Skeletal muscle satellite cell (primary cell): Measurements from ENCODE around the gene ZNF385B.
"Not testable (repeated sequence)": the region's sequence is repeated elsewhere in the genome, so short reads cannot be mapped to it uniquely, and the experiment has no call there.

Experiments used
- H3K27me3 ChIP-seq: 2 replicates; pipeline ENCODE4 v1.7.0; 2013; ENCODE audit warnings: low read length; ENCODE audit not compliant: control insufficient read depth, insufficient read depth
- H3K36me3 ChIP-seq: 2 replicates; pipeline ENCODE4 v1.7.0; 2013; ENCODE audit warnings: mild to moderate bottlenecking, control low read depth, low read length; ENCODE audit not compliant: insufficient read depth
- H3K4me1 ChIP-seq: 2 replicates; pipeline ENCODE4 v1.7.0; 2013; ENCODE audit warnings: low read length; ENCODE audit not compliant: control insufficient read depth, insufficient read depth
- H3K4me2 ChIP-seq: 2 replicates; pipeline ENCODE4 v1.7.0; 2013; ENCODE audit warnings: mild to moderate bottlenecking, low read length
- H3K4me3 ChIP-seq: 2 replicates; pipeline ENCODE4 v1.7.0; 2013; ENCODE audit warnings: low read length
- H3K9ac ChIP-seq: 2 replicates; pipeline ENCODE4 v1.7.0; 2013; ENCODE audit warnings: mild to moderate bottlenecking, low read depth, low read length, moderate library complexity
- H3K9me3 ChIP-seq: replicated peaks from 2 replicates; pipeline ENCODE4 v1.7.0; 2013; ENCODE audit warnings: mild to moderate bottlenecking, control low read depth, low read length

ZNF385B gene

DNA sequence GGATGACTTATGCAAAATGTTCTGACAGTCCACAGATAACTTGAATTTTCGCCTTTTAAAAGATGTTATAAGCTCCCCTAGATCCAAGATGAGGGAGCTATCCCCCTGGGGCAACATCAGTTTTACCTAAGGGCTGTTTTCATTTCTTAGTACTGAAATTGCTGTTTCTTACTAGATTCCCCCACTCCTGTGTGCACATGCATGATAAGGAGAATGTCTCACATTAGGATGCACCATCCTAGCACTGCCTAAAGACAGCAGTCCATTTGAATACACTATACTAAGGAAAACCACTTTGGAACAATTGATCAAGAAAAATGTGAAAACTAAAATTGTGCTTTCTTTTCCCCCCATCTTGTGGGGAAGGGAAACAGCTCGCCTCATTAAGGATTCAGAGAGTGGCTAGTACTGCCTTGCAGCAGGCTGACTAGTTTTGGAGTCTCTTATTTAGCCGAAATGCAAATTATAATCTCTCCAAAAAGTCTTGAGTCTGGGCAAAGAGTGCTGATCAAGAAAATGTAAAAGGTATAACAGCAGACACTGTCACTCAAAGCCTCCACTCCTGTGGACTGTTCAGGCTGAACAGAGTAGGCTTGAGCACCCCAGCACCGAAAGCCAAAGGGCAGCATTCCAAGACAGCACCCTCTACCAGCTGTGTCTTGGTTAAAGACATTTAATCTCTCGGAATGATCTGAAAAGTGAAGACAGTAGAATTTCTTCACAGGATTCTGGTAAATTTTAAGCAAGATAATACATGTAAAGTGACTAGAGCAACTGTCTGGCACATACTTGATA, 65.0 kb downstream of the ZNF385B start:
- H3K27me3 ChIP-seq: no peaks in the 10 kb centered on the region
- H3K4me3 ChIP-seq: no peak overlapping the region
- H3K4me1 ChIP-seq: no peaks in the 10 kb centered on the region
- no peaks in the 10 kb centered on the region for H3K9me3 ChIP-seq
- H3K4me2 ChIP-seq: no peak overlapping the region
- no peak overlapping the region for H3K9ac ChIP-seq
- H3K36me3 ChIP-seq: no peaks in the 10 kb centered on the region

DNA sequence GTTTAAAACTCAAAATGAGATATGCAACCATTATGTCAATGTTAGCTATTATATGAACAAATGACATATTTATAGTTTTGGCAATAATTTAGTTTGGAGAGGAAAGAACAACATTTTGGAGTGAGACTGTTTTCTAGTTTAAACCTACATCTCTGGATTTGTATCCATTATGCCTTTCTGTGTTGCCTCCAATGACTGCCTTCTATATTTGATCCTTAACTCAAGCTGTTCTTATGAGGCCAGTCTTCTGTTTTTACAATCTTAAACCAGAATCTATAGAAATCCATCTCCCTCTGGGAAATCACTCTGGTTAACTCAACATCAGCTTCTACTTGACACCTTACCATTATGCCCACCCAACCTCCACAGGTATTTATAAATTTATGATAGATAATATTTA, 67.5 kb downstream of the ZNF385B start:
- Histone ChIP-seq H3K4me2 (no peak overlapping the region), H3K9ac (no peak overlapping the region), H3K36me3 (no peaks in the 10 kb centered on the region), H3K9me3 (no peaks in the 10 kb centered on the region), H3K4me1 (no peaks in the 10 kb centered on the region), H3K4me3 (no peak overlapping the region), H3K27me3 (no peaks in the 10 kb centered on the region)

DNA sequence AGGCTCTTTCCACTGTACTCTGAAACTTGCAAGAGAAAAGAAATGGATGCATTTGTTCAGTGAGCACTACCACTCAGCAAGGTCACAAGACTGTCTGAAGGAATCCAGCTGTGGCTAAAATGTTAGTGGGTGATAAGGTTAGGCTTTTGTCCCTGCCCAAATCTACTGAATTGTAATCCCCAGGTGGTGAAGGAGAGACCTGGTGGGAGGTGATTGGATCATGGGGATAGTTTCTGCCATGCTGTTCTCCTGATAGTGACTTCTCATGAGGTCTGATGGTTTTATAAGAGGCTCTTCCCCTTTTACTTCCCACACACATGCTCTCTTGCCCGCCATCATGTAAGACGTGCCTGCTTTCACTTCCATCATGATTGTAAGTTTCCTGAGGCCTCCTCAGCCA, 68.2 kb downstream of the ZNF385B start:
- H3K9me3 ChIP-seq: no peaks in the 10 kb centered on the region
- no peaks in the 10 kb centered on the region for H3K4me1 ChIP-seq

DNA sequence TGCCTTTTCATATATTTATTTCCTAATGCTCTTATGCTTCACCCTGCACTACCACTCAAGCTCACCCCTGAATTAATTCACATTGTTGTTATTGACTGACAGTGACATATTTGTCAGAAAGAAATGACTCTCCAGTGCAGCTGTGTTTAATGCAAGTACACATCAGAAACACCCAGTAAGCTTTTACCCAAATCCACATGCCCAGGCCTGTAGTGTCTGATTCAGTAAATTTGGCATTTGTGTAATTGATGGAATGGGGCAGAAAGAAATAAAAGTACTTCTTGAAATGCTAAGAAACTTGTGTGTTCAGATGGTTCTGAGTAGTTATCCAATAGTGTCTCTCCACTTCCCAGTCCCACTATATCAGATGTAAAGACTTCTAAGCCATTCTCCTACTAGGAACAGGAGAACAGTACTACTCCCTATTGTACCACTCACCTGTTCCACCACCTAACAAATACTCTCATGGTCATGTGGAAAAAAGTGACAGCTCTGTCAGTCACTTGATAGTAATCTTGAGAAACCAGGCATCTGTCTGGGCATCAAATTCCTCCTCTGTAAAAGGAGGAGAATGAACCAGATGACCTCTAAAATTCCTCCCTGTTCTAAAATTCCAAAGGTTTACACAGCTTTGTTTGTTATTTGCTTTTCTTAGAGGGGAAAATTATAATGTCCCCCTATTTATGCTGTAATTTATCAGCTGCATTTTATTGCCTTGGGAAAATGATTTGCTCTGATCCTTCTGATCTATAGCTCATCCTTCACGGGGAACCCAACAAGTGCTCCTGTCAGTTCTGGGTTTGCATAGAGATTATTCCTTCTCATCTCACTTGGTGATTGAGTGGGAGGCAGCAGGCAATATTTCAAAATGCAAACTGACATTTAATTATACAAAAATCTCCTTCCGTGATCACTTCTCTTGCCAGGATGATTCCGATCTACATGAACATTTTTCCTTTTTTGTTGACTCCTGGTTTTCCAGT, 70.9 kb downstream of the ZNF385B start:
- Histone ChIP-seq H3K4me2 (no peak overlapping the region), H3K4me1 (no peaks in the 10 kb centered on the region), H3K4me3 (no peak overlapping the region), H3K9me3 (no peaks in the 10 kb centered on the region), H3K9ac (no peak overlapping the region), H3K36me3 (no peaks in the 10 kb centered on the region), H3K27me3 (no peaks in the 10 kb centered on the region)

More for the DNA sequence above, 68.2 kb downstream of the ZNF385B start:
- Histone ChIP-seq H3K36me3 (no peaks in the 10 kb centered on the region), H3K9ac (no peak overlapping the region), H3K4me2 (no peak overlapping the region), H3K4me3 (no peak overlapping the region), H3K27me3 (no peaks in the 10 kb centered on the region)

DNA sequence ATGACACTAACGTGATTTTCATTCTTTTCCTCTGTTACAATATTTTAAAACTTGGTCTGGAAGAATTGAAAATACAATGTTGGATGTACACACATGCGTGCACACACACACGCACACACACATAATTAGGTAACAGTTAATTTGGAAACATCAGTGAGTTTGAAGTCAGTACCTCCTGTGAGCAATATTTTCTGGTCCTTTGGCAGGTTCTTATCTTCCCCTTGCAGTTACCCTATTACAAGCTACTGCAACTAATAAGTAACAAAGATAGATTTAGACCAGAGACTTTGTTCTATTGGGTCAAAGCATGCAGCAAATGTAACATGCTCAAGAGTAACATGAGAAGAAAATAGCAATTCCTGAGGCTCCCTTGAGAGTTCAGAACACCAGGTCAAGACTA, 73.3 kb downstream of the ZNF385B start:
- Histone ChIP-seq H3K9ac (no peak overlapping the region), H3K27me3 (no peaks in the 10 kb centered on the region), H3K4me1 (no peaks in the 10 kb centered on the region), H3K4me2 (no peak overlapping the region), H3K4me3 (no peak overlapping the region), H3K36me3 (no peaks in the 10 kb centered on the region), H3K9me3 (no peaks in the 10 kb centered on the region)

DNA sequence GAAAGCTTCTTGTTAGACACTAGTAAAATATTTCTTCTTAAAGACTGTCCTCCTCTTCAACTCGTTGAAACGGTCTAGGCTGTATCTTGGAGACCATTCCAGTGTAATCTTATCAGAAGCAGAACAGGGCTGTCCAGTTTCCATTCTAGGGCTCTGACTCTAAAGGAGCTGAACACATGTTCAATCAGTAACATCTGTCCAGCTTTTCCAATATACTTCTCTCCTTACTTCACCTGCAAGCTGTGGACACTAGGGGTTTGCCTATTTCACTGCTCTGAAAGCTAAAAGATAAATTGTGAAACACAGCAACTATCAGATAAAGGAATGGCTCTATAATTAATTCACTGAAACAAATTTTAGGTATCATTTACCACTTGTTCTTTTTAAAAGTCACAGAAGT, 73.8 kb downstream of the ZNF385B start:
- no peaks in the 10 kb centered on the region for H3K4me1 ChIP-seq
- H3K9me3 ChIP-seq: no peaks in the 10 kb centered on the region
- H3K9ac ChIP-seq: no peak overlapping the region
- H3K4me3 ChIP-seq: no peak overlapping the region
- H3K27me3 ChIP-seq: no peaks in the 10 kb centered on the region
- H3K4me2 ChIP-seq: no peak overlapping the region
- H3K36me3 ChIP-seq: no peaks in the 10 kb centered on the region

DNA sequence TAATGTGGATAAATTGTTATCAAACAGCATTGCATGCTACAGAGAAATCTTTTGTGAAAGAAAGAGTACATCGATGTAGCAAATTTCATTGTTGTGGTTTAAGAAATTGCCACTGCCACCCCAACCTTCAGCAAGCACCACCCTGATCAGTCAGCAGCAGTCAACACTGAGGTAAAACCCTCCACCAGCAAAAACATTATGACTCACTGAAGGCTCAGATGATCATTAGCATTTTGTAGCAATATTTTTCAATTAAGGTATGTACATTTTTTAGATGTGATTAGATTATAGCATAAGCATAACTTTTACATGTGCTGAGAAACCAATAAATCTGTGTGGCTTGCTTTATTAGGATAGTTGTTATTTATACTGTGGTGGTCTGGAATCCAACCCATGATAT, 75.5 kb downstream of the ZNF385B start:
- no peak overlapping the region for H3K9ac ChIP-seq
- no peaks in the 10 kb centered on the region for H3K9me3 ChIP-seq
- H3K27me3 ChIP-seq: no peaks in the 10 kb centered on the region
- no peaks in the 10 kb centered on the region for H3K36me3 ChIP-seq
- H3K4me2 ChIP-seq: no peak overlapping the region
- H3K4me1 ChIP-seq: no peaks in the 10 kb centered on the region
- no peak overlapping the region for H3K4me3 ChIP-seq

DNA sequence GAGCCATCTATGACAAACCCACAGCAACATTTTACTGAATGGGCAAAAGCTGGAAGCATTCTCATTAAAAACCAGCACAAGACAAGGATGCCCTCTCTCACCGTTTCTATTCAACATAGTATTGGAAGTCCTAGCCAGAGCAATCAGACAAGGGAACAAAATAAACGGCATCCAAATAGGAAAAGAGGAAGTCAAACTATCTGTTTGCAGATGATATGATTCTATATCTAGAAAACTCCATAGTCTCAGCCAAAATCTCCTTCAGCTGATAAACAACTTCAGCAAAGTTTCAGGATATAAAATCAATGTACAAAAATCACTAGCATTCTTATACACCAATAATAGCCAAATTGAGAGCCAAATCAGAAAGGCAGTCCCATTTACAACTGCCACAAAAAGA, 79.1 kb downstream of the ZNF385B start:
- H3K36me3 ChIP-seq, H3K27me3 ChIP-seq, H3K4me1 ChIP-seq, H3K4me2 ChIP-seq, H3K9me3 ChIP-seq, H3K4me3 ChIP-seq, H3K9ac ChIP-seq: not testable (repeated sequence)

DNA sequence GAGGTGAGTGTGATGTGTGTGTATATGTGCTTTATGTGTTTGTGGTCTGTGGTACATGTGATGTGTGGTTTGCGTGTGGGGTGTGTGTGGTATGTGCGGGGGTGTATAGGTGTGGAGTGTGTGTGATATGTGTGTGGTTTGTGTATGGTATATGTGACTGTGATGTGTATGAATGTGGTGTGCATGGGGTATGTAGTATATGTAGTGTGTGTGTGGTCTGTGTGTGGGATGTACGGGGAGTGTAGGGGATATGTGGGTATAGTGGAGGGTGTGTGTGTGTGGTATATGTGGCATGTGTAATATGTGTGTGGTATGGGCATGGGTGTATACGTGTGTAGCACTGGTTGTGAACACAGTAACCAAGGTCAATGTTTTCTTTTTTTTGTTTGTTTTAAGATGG, 87.4 kb downstream of the ZNF385B start:
- H3K9me3 ChIP-seq: no peaks in the 10 kb centered on the region

DNA sequence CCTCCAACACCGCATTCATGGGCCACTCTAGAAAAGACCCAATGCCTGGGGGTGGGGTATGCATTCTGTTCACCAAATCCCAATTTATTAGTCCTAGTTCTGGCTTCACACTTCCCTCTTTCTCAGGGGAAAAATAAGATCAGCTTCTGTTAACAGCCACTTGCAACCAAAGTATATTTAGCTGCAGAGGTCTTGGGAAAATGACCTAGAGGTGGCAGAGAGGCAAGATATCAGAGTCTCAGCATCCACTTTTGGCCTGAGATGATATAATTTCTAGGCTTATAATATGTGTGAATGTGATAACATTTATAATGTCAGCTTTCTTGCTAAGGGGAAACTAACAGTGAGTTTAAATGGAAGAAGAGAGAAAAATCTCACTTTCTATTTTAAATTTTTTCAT, 89.1 kb downstream of the ZNF385B start:
- no peaks in the 10 kb centered on the region for H3K4me1 ChIP-seq
- no peaks in the 10 kb centered on the region for H3K27me3 ChIP-seq
- H3K4me3 ChIP-seq: no peak overlapping the region
- H3K9me3 ChIP-seq: no peaks in the 10 kb centered on the region
- H3K9ac ChIP-seq: no peak overlapping the region
- no peak overlapping the region for H3K4me2 ChIP-seq
- no peaks in the 10 kb centered on the region for H3K36me3 ChIP-seq

More for the DNA sequence above, 87.4 kb downstream of the ZNF385B start:
- H3K27me3 ChIP-seq: no peaks in the 10 kb centered on the region
- H3K4me1 ChIP-seq: no peaks in the 10 kb centered on the region
- no peak overlapping the region for H3K4me2 ChIP-seq
- no peak overlapping the region for H3K9ac ChIP-seq
- H3K4me3 ChIP-seq: no peak overlapping the region
- H3K36me3 ChIP-seq: no peaks in the 10 kb centered on the region

DNA sequence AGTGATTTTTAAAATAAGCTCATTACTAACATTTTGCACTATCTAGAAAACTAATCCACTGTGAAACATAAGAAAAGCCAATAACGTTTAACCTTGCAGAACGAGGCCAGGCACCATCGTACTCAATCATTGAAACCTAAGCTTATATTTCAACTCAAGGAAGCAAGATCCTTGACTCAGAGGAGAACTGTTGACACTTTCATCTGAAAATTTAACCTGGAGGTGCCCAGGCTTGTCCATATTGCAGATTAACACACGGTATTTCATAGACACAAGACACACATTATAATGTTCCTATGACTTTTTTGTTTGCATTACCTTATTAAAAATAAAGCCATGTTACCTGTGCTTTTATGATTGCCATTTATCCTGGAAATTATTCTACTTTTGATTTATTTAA, 89.6 kb downstream of the ZNF385B start:
- no peaks in the 10 kb centered on the region for H3K27me3 ChIP-seq

More for the DNA sequence above, 89.6 kb downstream of the ZNF385B start:
- H3K4me3 ChIP-seq: no peak overlapping the region
- no peaks in the 10 kb centered on the region for H3K4me1 ChIP-seq
- H3K9me3 ChIP-seq: no peaks in the 10 kb centered on the region
- no peak overlapping the region for H3K4me2 ChIP-seq
- no peaks in the 10 kb centered on the region for H3K36me3 ChIP-seq
- no peak overlapping the region for H3K9ac ChIP-seq
